HepG2 (cell line): ENCODE results near the gene PSME3IP1. TPM values are rescaled to one million over a fixed set of nuclear protein-coding genes. Genes with fewer than 3 reads are reported as not detected.

Experiments used
- ATAC-seq: fragments of 200-7000 bp; cut with Tn5 transposase; 3 replicates; pipeline ENCODE4 v1.9.1; 2020; ENCODE audit warnings: mild to moderate bottlenecking, moderate library complexity
- BruUV-seq: library from RNA; stranded (reverse); fragments of 400-500 nt; replicated peaks from 2 replicates; lab custom pipeline; 2021; lab: Mats Ljungman, UMichigan
- CTCF ChIA-PET: fragments of 300-600 bp; formaldehyde crosslinking; extraction: SDS; loops from one replicate; lab custom pipeline; 2021; ENCODE audit warnings: low total read pairs, inconsistent platforms, low intra/inter-chr PET ratio; lab: Yijun Ruan, JAX
- POLR2A ChIA-PET: fragments of 350-600 bp; sonication (Branson Sonifier 250); formaldehyde crosslinking; loops from one replicate; lab custom pipeline; 2020; ENCODE audit warnings: antibody characterized with exemption, inconsistent platforms; lab: Yijun Ruan, JAX
- DNase-seq: peaks from one replicate; pipeline ENCODE4 v3.0.0-alpha.2; 2015; ENCODE audit warnings: low spot score
- FAIRE-seq: peaks from 3 replicates; lab custom pipeline; 2011; peaks lifted over from hg19 to GRCh38; lab: Jason Lieb, UNC
- H2AFZ ChIP-seq: one replicate; pipeline ENCODE4 v1.6.1; 2011; ENCODE audit warnings: low read length, inconsistent platforms
- H3K27ac ChIP-seq: fragments of 300-600 bp; 3 replicates; pipeline ENCODE4 v1.8.0; 2011; ENCODE audit warnings: mixed run types, mild to moderate bottlenecking, mixed read lengths, low read length, inconsistent platforms; ENCODE audit not compliant: insufficient read depth; ENCODE audit errors: extremely low read length
- H3K27me3 ChIP-seq, 2 experiments: fragments of 200-600 bp in 1 of 2; 2 replicates in 1 of 2; 3 replicates in 1 of 2; pipeline versions ENCODE4 v1.6.0 to v1.8.0; 2011; ENCODE audit warnings: low read length in 2 of 2, mild to moderate bottlenecking in 2 of 2, moderate library complexity in 2 of 2, inconsistent platforms in 1 of 2; ENCODE audit not compliant: insufficient read depth in 2 of 2, control insufficient read depth in 1 of 2
- H3K36me3 ChIP-seq, 2 experiments: fragments of 200-600 bp in 1 of 2; replicated peaks in 1 of 2; 2 replicates in 1 of 2; 3 replicates in 1 of 2; pipeline versions ENCODE4 v1.5.1 to v1.8.0; 2011; ENCODE audit warnings: low read length in 2 of 2, inconsistent platforms in 1 of 2; ENCODE audit not compliant: insufficient read depth in 2 of 2, control insufficient read depth in 1 of 2
- H3K4me1 ChIP-seq: 2 replicates; pipeline ENCODE4 v1.5.1; 2012; ENCODE audit warnings: low read length, inconsistent platforms; ENCODE audit not compliant: insufficient read depth
- H3K4me2 ChIP-seq: 2 replicates; pipeline ENCODE4 v1.6.0; 2011; ENCODE audit warnings: low read depth, low read length, inconsistent platforms
- H3K4me3 ChIP-seq, 3 experiments: fragments of 200-600 bp in 1 of 3; sonication (generic), shearing (Covaris generic) in 1 of 3; replicated peaks in 1 of 3; 2 replicates each; pipeline ENCODE4 v1.5.1; 2011 to 2016; ENCODE audit warnings: low read length in 3 of 3, inconsistent platforms in 2 of 3, low read depth in 2 of 3, mild to moderate bottlenecking in 2 of 3, control low read depth in 1 of 3, mixed read lengths in 1 of 3; ENCODE audit not compliant: insufficient read depth in 1 of 3
- H3K79me2 ChIP-seq: one replicate; pipeline ENCODE4 v1.6.1; 2011; ENCODE audit warnings: low read length, inconsistent platforms; ENCODE audit not compliant: insufficient read depth
- H3K9ac ChIP-seq: 2 replicates; pipeline ENCODE4 v1.6.0; 2011; ENCODE audit warnings: mild to moderate bottlenecking, low read depth, low read length, inconsistent platforms; ENCODE audit not compliant: insufficient read depth
- H3K9me3 ChIP-seq: 2 replicates; pipeline ENCODE4 v1.5.1; 2012; ENCODE audit warnings: mild to moderate bottlenecking, low read length
- H4K20me1 ChIP-seq: 2 replicates; pipeline ENCODE4 v1.6.0; 2011; ENCODE audit warnings: inconsistent platforms, mild to moderate bottlenecking, low read length, moderate library complexity; ENCODE audit not compliant: insufficient read depth
- BRD4 ChIP-seq: sonication (generic); formaldehyde crosslinking; IDR thresholded peaks from 2 replicates; pipeline ENCODE4 v1.4.0; 2020; ENCODE audit warnings: missing genetic modification reagents
- KLF15 ChIP-seq: sonication (generic); formaldehyde crosslinking; IDR thresholded peaks from 2 replicates; pipeline ENCODE4 v1.8.1; 2023; ENCODE audit warnings: borderline replicate concordance, mild to moderate bottlenecking, inconsistent platforms, missing genetic modification reagents, mixed read lengths
- NAIF1 ChIP-seq: sonication (generic); formaldehyde crosslinking; IDR thresholded peaks from 2 replicates; pipeline ENCODE4 v1.5.0; 2020; ENCODE audit warnings: mild to moderate bottlenecking, missing genetic modification reagents, borderline replicate concordance
- SMAD3 ChIP-seq: sonication (generic); formaldehyde crosslinking; IDR thresholded peaks from 2 replicates; pipeline ENCODE4 v1.4.0; 2020; ENCODE audit warnings: missing genetic modification reagents
- SRY ChIP-seq: sonication (generic); formaldehyde crosslinking; IDR thresholded peaks from 2 replicates; pipeline ENCODE4 v1.8.0; 2022; ENCODE audit warnings: mild to moderate bottlenecking, missing genetic modification reagents
- ZNF574 ChIP-seq: sonication (generic); formaldehyde crosslinking; IDR thresholded peaks from 2 replicates; pipeline ENCODE4 v1.4.0; 2020; ENCODE audit warnings: missing genetic modification reagents
- ZNF768 ChIP-seq: sonication (generic); formaldehyde crosslinking; IDR thresholded peaks from 2 replicates; pipeline ENCODE4 v1.4.0; 2020; ENCODE audit warnings: missing genetic modification reagents
- WGBS: methylation state at CpG from one replicate; pipeline ENCODE4 v1.1.6; 2017; ENCODE audit warnings: low lambda C conversion rate; 5-methylcytosine and 5-hydroxymethylcytosine counted together
- in situ Hi-C: cut with HindIII; loops from 2 replicates; pipeline ENCODE4 v1.10.0; 2017; ENCODE audit warnings: low pct_unique_long_range_greater_than_20kb; ENCODE audit not compliant: extremely low pct_ligation_motif_present
- intact Hi-C: fragments of 100-400 bp; cut with micrococcal nuclease; formaldehyde crosslinking; loops from one replicate; pipeline ENCODE4 v1.10.0; 2022; ENCODE audit not compliant: unreplicated experiment
- polyA plus RNA-seq, 8 experiments: library from polyadenylated mRNA; depleted of rRNA in 3 of 8; stranded (reverse) in 7 of 8; unstranded in 1 of 8; fragments of >200 nt; fragmentation: Illumina TruSeq in 4 of 8; extraction: Trizol in 4 of 8; gene quantifications; 2 replicates each; pipeline versions ENCODE4 v1.2.1 to v1.2.3, GENCODE V29; 2011 to 2016; ENCODE audit warnings: low read depth in 4 of 8, missing spikeins in 1 of 8, mixed read lengths in 1 of 8; ENCODE audit not compliant: insufficient read depth in 1 of 8
- total RNA-seq, 5 experiments: library from RNA; depleted of rRNA; stranded (reverse); fragments of >200 nt; fragmentation: Illumina TruSeq; extraction: Trizol; gene quantifications; 2 replicates each; pipeline ENCODE4 v1.2.3, GENCODE V29; 2016; ENCODE audit warnings: low read depth in 1 of 5

The PSME3IP1 gene
- total and polyA plus RNA-seq, 2 of the 13 experiments (the other 11 are each of a cell fraction or from before 2014, with no cell fraction given) = 90.8 to 99.8 TPM

DNA sequence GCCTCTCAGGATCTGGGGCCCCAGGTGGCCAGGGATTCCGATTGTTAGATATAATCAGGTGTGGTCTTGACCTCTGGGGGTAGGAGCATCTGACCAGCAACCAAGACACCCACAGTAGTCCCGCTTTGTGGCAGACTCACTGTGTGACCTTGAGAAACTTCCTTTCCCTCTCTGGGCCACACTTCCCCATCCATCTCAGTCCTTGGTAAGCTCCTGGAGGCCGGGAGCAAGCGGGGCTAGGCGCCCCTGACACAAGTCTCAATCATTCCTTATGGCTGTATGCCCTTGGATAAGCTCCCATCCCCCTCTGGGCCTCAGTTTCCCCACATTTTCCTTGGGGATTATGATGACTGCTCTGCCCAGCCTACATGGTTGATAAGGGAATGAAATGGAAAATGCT lies 72.2 kb downstream of the PSME3IP1 start (continued):
- TF ChIP-seq KLF15 (CRISPR knock-in tag) (no peak), SRY (CRISPR knock-in tag) (peak; percentile 3; the same call in 1 of the 2 replicates), ZNF768 (peak; percentile 95), SMAD3 (CRISPR knock-in tag) (no peak), NAIF1 (CRISPR knock-in tag) (no peak)

DNA sequence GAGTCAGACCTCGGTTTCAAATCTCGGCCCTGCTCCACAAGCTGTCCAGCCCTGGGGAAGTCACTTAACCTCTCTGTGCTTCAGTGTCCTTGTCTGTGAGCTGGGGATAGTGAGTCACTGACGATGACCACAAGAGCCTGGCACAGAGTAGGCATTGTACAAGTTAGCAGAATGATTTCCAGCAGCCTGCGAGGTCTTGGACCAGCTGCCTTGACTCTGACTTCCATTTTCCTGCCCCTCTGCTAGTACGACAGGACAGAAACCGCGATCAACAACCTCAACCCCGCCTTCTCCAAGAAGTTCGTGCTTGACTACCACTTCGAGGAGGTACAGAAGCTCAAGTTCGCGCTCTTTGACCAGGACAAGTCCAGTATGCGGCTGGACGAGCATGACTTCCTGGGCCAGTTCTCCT lies 72.8 kb downstream of the PSME3IP1 start:
- no peak overlapping the region for H3K4me3 ChIP-seq
- in situ Hi-C loops = no loop called here
- intact Hi-C loops = no loop called here
- 0 out of 2 replicates have a peak, but pooled peaks have one; percentile 44 for TF ChIP-seq BRD4 (CRISPR knock-in tag)
- no peak for TF ChIP-seq ZNF574 (CRISPR knock-in tag)
- TF ChIP-seq ZNF768 = peak; percentile 92
- no peaks in the 10 kb centered on the region; a peak in 1 of 5 replicates for H3K27me3 ChIP-seq
- no TSS peak for BruUV-seq
- POLR2A ChIA-PET = no interaction called here
- no peaks in the 10 kb centered on the region for H3K79me2 ChIP-seq
- H3K4me1 ChIP-seq = no peaks in the 10 kb centered on the region
- WGBS = 86% methylated on average over 14 of the region's 14 CpGs
- ATAC-seq (no peak), FAIRE-seq (no peak), DNase-seq (no peak)
- no peaks in the 10 kb centered on the region for H3K36me3 ChIP-seq
- no peak overlapping the region for H3K27ac ChIP-seq
- CTCF ChIA-PET = no interaction called here
- no peak overlapping the region for H3K9ac ChIP-seq
- H3K9me3 ChIP-seq = no peaks in the 10 kb centered on the region
- no peak overlapping the region for H2AFZ ChIP-seq
- H3K4me2 ChIP-seq = no peak overlapping the region
- no peaks in the 10 kb centered on the region for H4K20me1 ChIP-seq
